Measurements from ENCODE around the gene MLC1. TPM values are rescaled to one million over a fixed set of nuclear protein-coding genes. Genes with fewer than 3 reads are reported as not detected.

MLC1 gene
- total RNA-seq, result under 0.01 TPM in 1 of 2 replicates, not detected in the other

GRCh38 chr22:50085211-50085972 lies at the start of gene MLC1:
Gene MLC1, minus strand, starts transcription at chr22:50085426. Its CDS starts 524 bp downstream, at chr22:50084902.

GRCh38 chr22:50089682-50090411 lies 4.6 kb upstream of the MLC1 start, which contains the start of gene MOV10L1:
Gene MOV10L1, plus strand, starts transcription at chr22:50090006. Its CDS starts 83 bp downstream, at chr22:50090089.

GRCh38 chr22:50058061-50058905 lies 26.9 kb downstream of the MLC1 start, which contains the start of gene TTLL8:
Gene TTLL8, minus strand, starts transcription at chr22:50058298.

DNA sequence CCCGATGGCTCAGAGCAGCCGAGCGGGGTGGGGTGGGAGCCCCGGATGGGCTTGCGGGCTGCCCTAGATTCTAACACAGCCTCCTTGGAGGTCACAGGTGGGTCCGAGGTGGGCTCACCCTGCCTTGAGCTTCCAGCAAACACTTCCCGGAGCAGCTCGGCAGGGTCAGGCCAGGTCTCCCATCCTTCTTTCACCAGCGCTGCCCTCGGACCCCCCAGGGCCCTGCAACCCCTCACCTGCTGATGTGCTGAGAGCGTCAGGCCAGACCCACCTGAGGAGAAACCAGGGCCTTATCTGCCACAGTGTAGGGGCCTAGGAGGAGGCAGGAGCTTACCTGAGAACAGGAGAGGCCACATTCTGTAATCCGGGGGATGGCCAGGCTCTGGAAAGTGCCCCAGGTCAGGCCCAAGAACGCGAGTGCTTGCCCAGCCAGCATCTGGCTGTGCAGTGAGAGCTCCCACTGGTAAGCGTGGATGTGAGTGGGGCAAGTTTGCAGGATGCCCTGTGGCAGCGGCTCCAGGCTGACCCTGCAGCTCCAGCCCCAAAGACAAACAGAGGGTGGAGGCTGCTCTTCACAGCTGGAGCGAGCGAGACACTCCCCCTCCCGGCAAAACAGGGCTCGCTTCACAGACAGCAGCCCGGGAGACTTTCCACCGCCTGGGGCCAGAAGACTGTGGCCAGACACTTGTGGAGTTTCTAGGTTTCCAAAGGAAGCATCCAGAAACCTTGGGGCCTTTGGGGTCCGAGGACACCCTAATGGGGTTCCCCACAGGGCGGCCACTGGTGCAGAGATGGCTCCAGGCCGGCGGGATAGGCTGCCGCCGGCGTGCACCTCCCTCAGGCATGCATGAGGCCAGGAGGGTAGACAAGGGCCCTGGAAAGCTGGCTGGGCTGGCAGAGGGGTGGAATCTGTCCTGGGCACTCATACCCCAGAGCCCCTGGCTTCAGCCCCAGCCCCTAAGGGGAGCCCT lies 72.7 kb downstream of the MLC1 start, which contains the start of gene IL17REL:
Gene IL17REL (minus strand): TSS at position 555 of the 971 bp plus-strand sequence. CDS start 119 bp downstream, at position 436.

Other genes starting within 250 kb of the MLC1 start
- 7.7 and 8.8 TPM in 2 replicates for gene ZBED4, start 231.6 kb downstream of the MLC1 start, total RNA-seq
- 18.0 and 36.6 TPM in 2 replicates for gene ALG12, start 167.0 kb downstream of the MLC1 start, total RNA-seq
- gene CRELD2, start 166.8 kb downstream of the MLC1 start, total RNA-seq, result 82.6 and 85.8 TPM in 2 replicates
- 36.5 and 53.8 TPM in 2 replicates for gene PIM3, start 124.7 kb downstream of the MLC1 start, total RNA-seq
- under 0.01 TPM in 2 replicates for gene IL17REL, start 72.7 kb downstream of the MLC1 start, total RNA-seq
- gene TTLL8, start 27.1 kb downstream of the MLC1 start, total RNA-seq, result not detected in 2 replicates
- gene MOV10L1, start 4.6 kb upstream of the MLC1 start, total RNA-seq, result 1.0 and 1.3 TPM in 2 replicates
- gene PANX2, start 85.3 kb upstream of the MLC1 start, total RNA-seq, result 0.17 and 0.29 TPM in 2 replicates
- 21.7 and 25.8 TPM in 2 replicates for gene TRABD, start 100.5 kb upstream of the MLC1 start, total RNA-seq
- 27.2 and 32.1 TPM in 2 replicates for gene SELENOO, start 115.6 kb upstream of the MLC1 start, total RNA-seq
- 41.7 and 43.3 TPM in 2 replicates for gene TUBGCP6, start 159.6 kb upstream of the MLC1 start, total RNA-seq
- 41.3 and 73.3 TPM in 2 replicates for gene HDAC10, start 165.8 kb upstream of the MLC1 start, total RNA-seq
- 27.1 and 38.2 TPM in 2 replicates for gene MAPK12, start 176.3 kb upstream of the MLC1 start, total RNA-seq
- gene MAPK11, start 185.0 kb upstream of the MLC1 start, total RNA-seq, result 6.7 and 17.5 TPM in 2 replicates
- gene PLXNB2, start 222.2 kb upstream of the MLC1 start, total RNA-seq, result 133 and 254 TPM in 2 replicates
- 2.0 and 6.8 TPM in 2 replicates for gene DENND6B, start 241.6 kb upstream of the MLC1 start, total RNA-seq

Data from smooth muscle cell of trachea (primary cell).